HUDEP-2 (cell line): Measurements from ENCODE around the gene LIMS1.
A peak's percentile ranks its signal among the peaks of the same experiment; 100 is the strongest.

Experiments used
- DNase-seq, 76 experiments: peaks; one replicate each; lab custom pipeline; 2025; ENCODE audit not compliant: unreplicated experiment in 76 of 76; lab: John Stamatoyannopoulos, UW

Gene LIMS1

GRCh38 chr2:108612514-108613183, 78.4 kb downstream of the LIMS1 start:
- DNase-seq = no peak

GRCh38 chr2:108613261-108614042, 79.2 kb downstream of the LIMS1 start:
- peak in 13 of 76 experiments; percentile 9 to 54 (median 27) for DNase-seq

- peak in 53 of 76 experiments; percentile 4 to 65 (median 32) for DNase-seq
Observed at GRCh38 chr2:108614043-108614545, 79.8 kb downstream of the LIMS1 start.

- DNase-seq = peak in 27 of 76 experiments; percentile 14 to 69 (median 35)
Observed at GRCh38 chr2:108614659-108615058, 80.4 kb downstream of the LIMS1 start.

GRCh38 chr2:108615480-108616090, 81.3 kb downstream of the LIMS1 start:
- DNase-seq = peak in 4 of 76 experiments; percentile 13 to 50 (median 28)

- DNase-seq = peak in 5 of 76 experiments; percentile 6 to 35 (median 13)
Observed at GRCh38 chr2:108616318-108616717, 82.0 kb downstream of the LIMS1 start.

- DNase-seq = no peak
Observed at GRCh38 chr2:108616751-108617161, 82.5 kb downstream of the LIMS1 start.

GRCh38 chr2:108617617-108618016, 83.3 kb downstream of the LIMS1 start:
- no peak for DNase-seq

- DNase-seq = no peak
Observed at GRCh38 chr2:108619925-108620620, 85.8 kb downstream of the LIMS1 start.

- DNase-seq = no peak
Observed at GRCh38 chr2:108620656-108621055, 86.4 kb downstream of the LIMS1 start.

- peak in 34 of 76 experiments; percentile 9 to 59 (median 32) for DNase-seq
Observed at GRCh38 chr2:108621087-108621559, 86.9 kb downstream of the LIMS1 start.

- no peak for DNase-seq
Observed at GRCh38 chr2:108621687-108622681, 87.7 kb downstream of the LIMS1 start.

- no peak for DNase-seq
Observed at GRCh38 chr2:108623616-108624015, 89.3 kb downstream of the LIMS1 start.

- no peak for DNase-seq
Observed at GRCh38 chr2:108625186-108625827, 91.0 kb downstream of the LIMS1 start.

GRCh38 chr2:108625828-108626195, 91.5 kb downstream of the LIMS1 start:
- DNase-seq = no peak

- no peak for DNase-seq
Observed at GRCh38 chr2:108626995-108627394, 92.7 kb downstream of the LIMS1 start.

- no peak for DNase-seq
Observed at GRCh38 chr2:108627911-108628567, 93.8 kb downstream of the LIMS1 start.

GRCh38 chr2:108628936-108629335, 94.7 kb downstream of the LIMS1 start:
- DNase-seq = no peak
